Measurements from ENCODE around the gene PTPRE.

The PTPRE gene

DNA sequence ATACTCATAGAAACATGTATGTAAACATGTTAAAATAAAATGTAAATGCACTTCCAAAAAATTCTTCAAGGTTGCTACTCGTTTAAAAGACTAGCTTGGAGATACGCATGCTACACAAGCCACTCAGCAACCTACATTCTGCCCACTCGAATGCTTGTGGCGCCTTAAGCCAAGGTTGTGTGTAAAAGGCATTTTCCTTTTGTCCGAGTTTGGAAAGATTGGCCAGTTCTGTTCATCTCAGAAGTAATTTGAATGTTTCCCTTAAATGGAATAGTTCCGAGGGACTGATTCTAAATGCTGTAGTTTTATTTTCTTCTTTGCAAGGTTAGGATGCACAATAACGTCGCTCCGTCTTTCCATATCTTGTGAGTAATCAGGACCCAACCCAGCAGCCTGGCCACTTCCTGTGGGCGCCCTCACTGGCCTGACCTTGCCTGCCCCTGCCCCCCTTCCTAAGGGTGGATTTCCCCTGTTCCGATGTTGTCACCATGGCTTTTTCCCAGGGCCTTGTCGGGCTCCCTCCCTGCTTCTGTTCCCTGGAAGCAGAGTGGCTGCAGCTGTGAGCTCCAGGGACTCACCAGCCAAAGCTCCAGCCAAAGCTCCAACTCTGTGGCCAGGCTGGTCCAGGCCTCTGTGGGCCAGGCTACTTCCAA lies 70.6 kb downstream of the PTPRE start:
- TF ChIP-seq PAX5 (IDR thresholded peaks at IDR 0.05; ENCODE audit: insufficient read depth, low read length, severe bottlenecking): no peak
- DNase-seq (ENCODE audit: insufficient read length, low spot score) (no peak), FAIRE-seq (no peak)

DNA sequence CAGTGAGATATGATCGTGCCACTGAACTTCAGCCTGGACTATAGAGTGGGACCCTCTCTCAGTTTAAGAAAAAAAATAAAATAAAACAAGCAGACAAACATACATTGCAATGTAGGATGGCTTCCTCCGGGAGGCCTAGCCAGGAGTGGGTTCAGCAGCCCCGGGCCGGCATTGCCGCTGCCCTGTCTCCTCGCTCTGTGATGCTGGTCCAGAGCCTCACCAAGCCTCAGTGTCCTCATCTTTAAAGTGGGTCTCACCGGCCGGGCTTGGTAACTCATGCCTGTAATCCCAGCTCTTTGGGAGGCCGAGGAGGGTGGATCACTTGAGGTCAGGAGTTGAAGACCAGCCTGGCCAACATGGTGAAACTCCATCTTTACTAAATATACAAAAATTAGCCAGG lies 71.6 kb downstream of the PTPRE start:
- no peak for TF ChIP-seq POU2F2 (IDR thresholded peaks at IDR 0.05; ENCODE audit: low read depth, low read length)
- DNase-seq (ENCODE audit: insufficient read length, low spot score) (no peak), FAIRE-seq (no peak)

DNA sequence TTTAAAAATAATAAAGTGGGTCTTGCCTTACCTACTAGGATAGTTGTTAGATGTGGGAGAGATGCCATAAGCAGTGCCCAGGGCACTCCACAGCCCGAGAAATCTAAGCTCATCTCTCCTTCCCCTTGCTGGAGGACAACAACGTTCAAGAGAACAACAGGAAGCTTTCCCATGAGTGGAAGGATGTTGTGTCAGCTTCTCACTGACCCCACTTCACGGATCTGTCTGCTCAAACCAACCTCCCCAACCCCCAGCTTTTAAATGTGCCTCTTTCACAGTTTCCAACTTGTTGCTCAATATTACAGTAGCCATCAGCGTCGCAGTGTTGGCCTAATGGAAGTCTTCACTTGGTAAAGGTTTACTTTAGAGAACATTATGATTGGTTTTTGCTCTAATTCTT lies 72.1 kb downstream of the PTPRE start:
- FAIRE-seq (no peak), DNase-seq (ENCODE audit: insufficient read length, low spot score) (no peak)
- no peak for TF ChIP-seq POLR2AphosphoS5 (IDR thresholded peaks at IDR 0.05; ENCODE audit: low read depth, low read length)
- TF ChIP-seq SPI1 (IDR thresholded peaks at IDR 0.05; ENCODE audit: low read depth, low read length): no peak
- TF ChIP-seq TAF1 (IDR thresholded peaks at IDR 0.05; ENCODE audit: low read depth, low read length): no peak
- no peak for TF ChIP-seq POLR2A (IDR thresholded peaks at IDR 0.05; ENCODE audit: low read depth, low read length)
- TF ChIP-seq PAX5 (IDR thresholded peaks at IDR 0.05; ENCODE audit: insufficient read depth, low read length, severe bottlenecking): no peak
- no peak for TF ChIP-seq POU2F2 (IDR thresholded peaks at IDR 0.05; ENCODE audit: low read depth, low read length)

DNA sequence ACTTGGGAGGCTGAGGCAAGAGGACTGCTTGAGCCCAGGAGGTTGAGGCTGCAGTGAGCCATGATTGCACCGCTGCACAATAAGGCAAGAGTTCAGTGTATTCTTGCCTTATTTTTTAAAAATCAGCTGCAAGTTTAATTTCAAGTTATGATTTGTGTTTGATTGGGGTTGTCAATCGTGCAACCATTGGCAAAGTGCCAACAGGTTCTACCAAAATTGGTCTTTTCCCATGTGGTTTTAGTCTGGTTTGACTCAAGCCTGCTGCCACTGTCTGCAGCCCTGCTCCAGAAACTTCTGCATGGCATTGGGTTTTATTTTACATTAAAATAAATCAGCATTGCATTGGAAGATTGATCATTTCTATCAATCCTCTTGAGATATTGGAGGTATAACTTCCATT lies 72.7 kb downstream of the PTPRE start:
- TF ChIP-seq PAX5 (IDR thresholded peaks at IDR 0.05; ENCODE audit: insufficient read depth, low read length, severe bottlenecking) (no peak), POU2F2 (IDR thresholded peaks at IDR 0.05; ENCODE audit: low read depth, low read length) (no peak), TAF1 (IDR thresholded peaks at IDR 0.05; ENCODE audit: low read depth, low read length) (no peak), SPI1 (IDR thresholded peaks at IDR 0.05; ENCODE audit: low read depth, low read length) (no peak), POLR2A (IDR thresholded peaks at IDR 0.05; ENCODE audit: low read depth, low read length) (no peak), POLR2AphosphoS5 (IDR thresholded peaks at IDR 0.05; ENCODE audit: low read depth, low read length) (no peak)
- DNase-seq (ENCODE audit: insufficient read length, low spot score) (no peak), FAIRE-seq (no peak)

DNA sequence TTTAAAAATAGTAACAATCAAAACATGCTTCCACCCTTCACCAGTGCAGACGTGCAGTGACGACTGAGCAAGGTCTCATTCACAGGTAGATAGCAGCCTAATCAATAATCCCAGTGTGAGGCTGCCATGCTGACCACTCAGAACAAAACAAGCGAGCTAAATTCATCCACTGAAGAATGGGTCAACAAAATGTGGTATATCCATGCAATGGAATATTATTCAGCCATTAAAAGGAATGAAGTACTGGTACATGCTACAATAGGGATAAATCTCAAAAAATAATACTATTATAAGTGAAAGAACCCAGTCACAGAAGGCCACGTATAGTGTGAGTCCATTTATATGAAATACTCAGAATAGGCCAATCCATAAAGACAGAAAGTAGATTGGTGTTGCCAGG lies 74.0 kb downstream of the PTPRE start:
- no peak for FAIRE-seq

DNA sequence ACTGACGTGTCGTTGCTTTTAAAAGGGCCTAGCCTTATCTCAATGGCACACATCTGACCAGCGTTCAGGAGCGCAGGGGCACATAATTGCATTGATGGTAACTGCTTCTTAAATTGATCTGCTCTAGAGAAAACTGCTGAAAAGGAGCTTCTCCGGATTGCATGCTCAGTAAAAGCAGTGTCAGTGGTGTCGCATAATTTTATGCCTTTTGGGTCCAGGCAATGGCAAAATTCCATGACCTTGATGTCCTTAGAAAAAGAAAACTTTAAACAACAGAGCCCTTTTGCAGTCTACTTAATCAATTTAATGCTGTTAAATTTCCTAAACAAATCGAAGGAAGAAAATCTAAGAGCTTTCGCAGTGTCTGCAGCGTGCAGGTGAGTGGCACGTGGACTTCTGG lies 75.7 kb downstream of the PTPRE start:
- FAIRE-seq (no peak), DNase-seq (ENCODE audit: insufficient read length, low spot score) (no peak)
- TF ChIP-seq POLR2AphosphoS5 (IDR thresholded peaks at IDR 0.05; ENCODE audit: low read depth, low read length) (no peak), PAX5 (IDR thresholded peaks at IDR 0.05; ENCODE audit: insufficient read depth, low read length, severe bottlenecking) (no peak), SPI1 (IDR thresholded peaks at IDR 0.05; ENCODE audit: low read depth, low read length) (no peak), POLR2A (IDR thresholded peaks at IDR 0.05; ENCODE audit: low read depth, low read length) (no peak), TAF1 (IDR thresholded peaks at IDR 0.05; ENCODE audit: low read depth, low read length) (no peak), POU2F2 (IDR thresholded peaks at IDR 0.05; ENCODE audit: low read depth, low read length) (no peak)

More for the DNA sequence above, 74.0 kb downstream of the PTPRE start:
- TF ChIP-seq PAX5 (IDR thresholded peaks at IDR 0.05; ENCODE audit: insufficient read depth, low read length, severe bottlenecking) (no peak), POLR2A (IDR thresholded peaks at IDR 0.05; ENCODE audit: low read depth, low read length) (no peak), POU2F2 (IDR thresholded peaks at IDR 0.05; ENCODE audit: low read depth, low read length) (no peak), SPI1 (IDR thresholded peaks at IDR 0.05; ENCODE audit: low read depth, low read length) (no peak), TAF1 (IDR thresholded peaks at IDR 0.05; ENCODE audit: low read depth, low read length) (no peak), POLR2AphosphoS5 (IDR thresholded peaks at IDR 0.05; ENCODE audit: low read depth, low read length) (no peak)
- no peak for DNase-seq (ENCODE audit: insufficient read length, low spot score)

DNA sequence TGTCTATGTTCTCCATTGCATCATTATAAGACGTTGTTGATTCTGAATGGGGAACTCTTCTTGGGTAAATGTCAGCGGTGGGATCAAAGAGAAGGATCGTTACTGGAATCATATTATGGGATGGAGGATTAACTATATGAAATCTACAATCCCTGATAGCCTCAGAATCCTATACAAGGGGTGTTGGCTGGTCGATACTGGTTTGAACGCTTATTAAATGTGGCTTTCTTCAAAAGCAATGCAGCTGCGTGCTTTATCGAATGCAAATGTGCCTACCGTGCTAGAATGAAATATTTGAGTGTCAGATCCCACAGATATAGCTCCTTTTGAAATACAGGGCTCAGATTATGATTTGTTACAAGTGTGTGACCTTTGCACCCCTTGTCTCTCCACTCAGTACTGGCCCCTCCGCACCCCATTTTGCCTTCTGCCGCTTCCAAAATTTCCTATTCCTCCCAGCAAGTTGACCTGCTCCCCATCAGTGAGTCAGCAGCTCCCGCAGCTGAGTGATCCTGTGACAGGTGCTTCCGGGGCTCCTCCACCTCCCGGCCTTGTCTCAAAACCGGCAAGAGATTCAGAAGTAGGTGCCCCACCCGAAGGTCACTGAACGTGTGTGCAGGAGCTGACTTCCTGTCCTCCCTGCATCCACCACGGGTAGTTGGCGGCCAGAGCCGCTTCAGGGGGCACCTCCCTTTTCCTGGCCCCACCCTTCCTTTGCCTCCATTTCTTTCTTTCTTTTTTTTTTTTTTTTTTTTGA lies 76.6 kb downstream of the PTPRE start:
- TF ChIP-seq POU2F2 (IDR thresholded peaks at IDR 0.05; ENCODE audit: low read depth, low read length) (no peak), POLR2AphosphoS5 (IDR thresholded peaks at IDR 0.05; ENCODE audit: low read depth, low read length) (no peak), POLR2A (IDR thresholded peaks at IDR 0.05; ENCODE audit: low read depth, low read length) (no peak), PAX5 (IDR thresholded peaks at IDR 0.05; ENCODE audit: insufficient read depth, low read length, severe bottlenecking) (no peak), SPI1 (IDR thresholded peaks at IDR 0.05; ENCODE audit: low read depth, low read length) (no peak), TAF1 (IDR thresholded peaks at IDR 0.05; ENCODE audit: low read depth, low read length) (no peak)
- DNase-seq (ENCODE audit: insufficient read length, low spot score) (no peak), FAIRE-seq (no peak)

DNA sequence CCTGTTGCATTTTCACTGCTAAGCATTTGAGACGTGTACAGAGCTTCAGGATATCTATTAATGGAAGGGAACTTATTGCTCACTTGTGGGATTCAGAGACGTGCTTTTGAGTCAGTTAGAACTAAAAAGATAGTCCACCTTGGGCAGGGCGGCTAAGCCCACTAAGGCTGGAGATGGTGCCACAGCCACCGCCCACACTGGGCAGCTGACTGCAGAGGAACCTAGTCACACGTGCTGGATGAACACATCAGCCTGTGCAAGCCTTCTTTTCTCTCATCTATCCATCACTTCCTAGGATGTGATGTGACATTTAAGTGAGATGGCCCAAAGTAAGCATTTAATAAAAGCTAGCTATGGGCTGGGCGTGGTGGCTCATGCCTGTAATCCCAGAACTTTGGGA lies 78.0 kb downstream of the PTPRE start:
- no peak for FAIRE-seq
- TF ChIP-seq POU2F2 (IDR thresholded peaks at IDR 0.05; ENCODE audit: low read depth, low read length): no peak
- TF ChIP-seq POLR2AphosphoS5 (IDR thresholded peaks at IDR 0.05; ENCODE audit: low read depth, low read length): no peak
- no peak for TF ChIP-seq SPI1 (IDR thresholded peaks at IDR 0.05; ENCODE audit: low read depth, low read length)
- TF ChIP-seq TAF1 (IDR thresholded peaks at IDR 0.05; ENCODE audit: low read depth, low read length): no peak
- no peak for TF ChIP-seq PAX5 (IDR thresholded peaks at IDR 0.05; ENCODE audit: insufficient read depth, low read length, severe bottlenecking)
- TF ChIP-seq POLR2A (IDR thresholded peaks at IDR 0.05; ENCODE audit: low read depth, low read length): no peak
- no peak for DNase-seq (ENCODE audit: insufficient read length, low spot score)

DNA sequence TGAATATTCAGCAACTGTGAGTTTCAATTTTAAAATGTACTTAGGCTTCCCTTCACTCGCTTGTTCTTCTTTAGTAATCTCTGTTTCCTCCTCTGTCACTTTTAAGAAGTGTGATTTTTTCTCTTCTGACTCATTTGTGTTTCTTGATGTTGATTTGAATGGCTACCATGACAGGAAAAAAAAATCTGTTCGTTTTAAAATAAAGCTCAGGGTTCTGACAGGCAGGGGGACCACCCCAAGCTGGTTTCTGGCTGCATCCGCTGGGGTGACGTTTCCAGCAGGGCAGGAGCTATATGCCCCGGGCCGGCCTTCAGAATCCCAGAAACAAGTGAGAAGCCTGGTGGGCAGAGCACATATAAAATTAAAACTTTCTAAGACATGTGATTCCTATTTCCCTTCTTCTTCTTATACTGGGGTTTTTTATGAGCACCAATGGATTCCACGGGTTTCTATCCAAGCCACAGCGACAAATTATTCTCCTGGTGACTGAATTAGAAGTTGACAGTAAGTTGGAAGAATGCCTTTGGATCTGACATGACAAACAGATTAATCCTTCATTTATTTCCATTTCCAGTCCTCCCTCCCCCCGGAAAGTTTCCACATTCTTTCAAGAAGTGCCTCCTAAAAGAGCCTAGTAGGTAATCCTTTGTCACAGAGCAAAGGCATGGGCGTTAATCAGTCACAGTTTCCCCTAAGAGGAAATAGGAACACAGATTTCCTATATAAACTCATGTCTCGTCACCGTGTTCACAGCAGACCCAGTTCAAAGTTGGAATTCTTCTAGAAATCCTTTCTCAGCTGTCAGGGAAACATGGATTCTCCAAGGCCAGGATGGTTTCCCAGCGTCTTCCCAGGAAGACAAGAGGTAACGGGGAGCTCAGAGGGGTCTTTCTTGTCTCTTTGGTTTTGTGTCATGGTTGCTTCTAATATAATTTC lies 79.9 kb downstream of the PTPRE start:
- DNase-seq (ENCODE audit: insufficient read length, low spot score) (no peak), FAIRE-seq (no peak)
- no peak for TF ChIP-seq SPI1 (IDR thresholded peaks at IDR 0.05; ENCODE audit: low read depth, low read length)
- TF ChIP-seq POLR2A (IDR thresholded peaks at IDR 0.05; ENCODE audit: low read depth, low read length): no peak
- no peak for TF ChIP-seq POU2F2 (IDR thresholded peaks at IDR 0.05; ENCODE audit: low read depth, low read length)
- TF ChIP-seq PAX5 (IDR thresholded peaks at IDR 0.05; ENCODE audit: insufficient read depth, low read length, severe bottlenecking): no peak
- TF ChIP-seq POLR2AphosphoS5 (IDR thresholded peaks at IDR 0.05; ENCODE audit: low read depth, low read length): no peak
- no peak for TF ChIP-seq TAF1 (IDR thresholded peaks at IDR 0.05; ENCODE audit: low read depth, low read length)
